ENCODE results near the gene STX18. TPM values are rescaled to one million over a fixed set of nuclear protein-coding genes. Genes with fewer than 3 reads are reported as not detected.

Gene STX18
- polyA plus RNA-seq, 4 donors = 24.2 to 55.0 (median 38.7) TPM

- FAIRE-seq = no peak
- WGBS, 3 donors = 52 to 73% (median 65%) methylated on average over 18 of the region's 18 CpGs
Observed at GRCh38 chr4:4388836-4389575, 152.8 kb downstream of the STX18 start.

GRCh38 chr4:4388311-4388790 is 153.5 kb downstream of the STX18 start:
- peak overlapping the region in 1 of 3 donors; percentile 19 for H3K4me3 ChIP-seq (ENCODE audit: low read depth in 1 of 3, low read length in 3 of 3)
- peaks cover 0 to 2% (median 0%) of the 10 kb centered on the region in 3 donors for H3K36me3 ChIP-seq (ENCODE audit: control insufficient read depth in 3 of 3, insufficient read depth in 2 of 3, low read depth in 1 of 3, low read length in 3 of 3)
- H3K9me3 ChIP-seq (ENCODE audit: control insufficient read depth in 2 of 2, insufficient read depth in 1 of 2, low read depth in 1 of 2, low read length in 1 of 2) = no peaks in the 10 kb centered on the region
- FAIRE-seq (no peak), DNase-seq (no peak)
- H3K27ac ChIP-seq (ENCODE audit: low read depth in 1 of 3, low read length in 2 of 3) = no peak overlapping the region
- H3K4me1 ChIP-seq (ENCODE audit: control insufficient read depth in 3 of 3, insufficient read depth in 2 of 3, low read depth in 1 of 3, low read length in 2 of 3) = no peaks in the 10 kb centered on the region
- WGBS, 3 donors = 29 to 42% (median 38%) methylated on average over 8 of the region's 8 CpGs
- peaks cover 18 to 44% (median 22%) of the 10 kb centered on the region in 3 donors for H3K27me3 ChIP-seq (ENCODE audit: control insufficient read depth in 3 of 3, insufficient read depth in 3 of 3, low read length in 3 of 3)

More at GRCh38 chr4:4388836-4389575, 152.8 kb downstream of the STX18 start:
- Histone ChIP-seq H3K4me3 (ENCODE audit: low read depth in 1 of 3, low read length in 3 of 3) (no peak overlapping the region), H3K9me3 (ENCODE audit: control insufficient read depth in 2 of 2, insufficient read depth in 1 of 2, low read depth in 1 of 2, low read length in 1 of 2) (no peaks in the 10 kb centered on the region), H3K36me3 (ENCODE audit: control insufficient read depth in 3 of 3, insufficient read depth in 2 of 3, low read depth in 1 of 3, low read length in 3 of 3) (peaks cover 0 to 3% (median 0%) of the 10 kb centered on the region in 3 donors), H3K27me3 (ENCODE audit: control insufficient read depth in 3 of 3, insufficient read depth in 3 of 3, low read length in 3 of 3) (peaks cover 18 to 45% (median 20%) of the 10 kb centered on the region in 3 donors), H3K27ac (ENCODE audit: low read depth in 1 of 3, low read length in 2 of 3) (no peak overlapping the region), H3K4me1 (ENCODE audit: control insufficient read depth in 3 of 3, insufficient read depth in 2 of 3, low read depth in 1 of 3, low read length in 2 of 3) (no peaks in the 10 kb centered on the region)
- no peak for DNase-seq

GRCh38 chr4:4387531-4388310 is 154.1 kb downstream of the STX18 start:
- 3 to 8% (median 4%) methylated on average over 32 to 62 of the region's 62 CpGs for WGBS, 3 donors
- Histone ChIP-seq H3K4me3 (ENCODE audit: low read depth in 1 of 3, low read length in 3 of 3) (peak overlapping the region in 2 of 3 donors; percentile 19 to 35), H3K36me3 (ENCODE audit: control insufficient read depth in 3 of 3, insufficient read depth in 2 of 3, low read depth in 1 of 3, low read length in 3 of 3) (peaks cover 0 to 2% (median 0%) of the 10 kb centered on the region in 3 donors), H3K9me3 (ENCODE audit: control insufficient read depth in 2 of 2, insufficient read depth in 1 of 2, low read depth in 1 of 2, low read length in 1 of 2) (no peaks in the 10 kb centered on the region), H3K27me3 (ENCODE audit: control insufficient read depth in 3 of 3, insufficient read depth in 3 of 3, low read length in 3 of 3) (peaks cover 18 to 45% (median 23%) of the 10 kb centered on the region in 3 donors), H3K4me1 (ENCODE audit: control insufficient read depth in 3 of 3, insufficient read depth in 2 of 3, low read depth in 1 of 3, low read length in 2 of 3) (no peaks in the 10 kb centered on the region), H3K27ac (ENCODE audit: low read depth in 1 of 3, low read length in 2 of 3) (no peak overlapping the region)
- FAIRE-seq (no peak), DNase-seq (peak in 1 of 2 donors; percentile 11)

- DNase-seq (peak in 1 of 2 donors; percentile 52), FAIRE-seq (no peak)
- H3K9me3 ChIP-seq (ENCODE audit: control insufficient read depth in 2 of 2, insufficient read depth in 1 of 2, low read depth in 1 of 2, low read length in 1 of 2) = no peaks in the 10 kb centered on the region
- no peak within 1 kb of the TSS for H3K27ac ChIP-seq (ENCODE audit: low read depth in 1 of 3, low read length in 2 of 3)
- peak within 1 kb of the TSS in 2 of 3 donors; percentile 28 to 35 for H3K4me3 ChIP-seq (ENCODE audit: low read depth in 1 of 3, low read length in 3 of 3)
- no peaks in the 10 kb centered on the region for H3K4me1 ChIP-seq (ENCODE audit: control insufficient read depth in 3 of 3, insufficient read depth in 2 of 3, low read depth in 1 of 3, low read length in 2 of 3)
- peaks cover 0 to 2% (median 0%) of the 10 kb centered on the region in 3 donors for H3K36me3 ChIP-seq (ENCODE audit: control insufficient read depth in 3 of 3, insufficient read depth in 2 of 3, low read depth in 1 of 3, low read length in 3 of 3)
- 1% methylated on average over 42 to 87 of the region's 87 CpGs for WGBS, 3 donors
- peaks cover 18 to 49% (median 26%) of the 10 kb centered on the region in 3 donors for H3K27me3 ChIP-seq (ENCODE audit: control insufficient read depth in 3 of 3, insufficient read depth in 3 of 3, low read length in 3 of 3)
Observed at GRCh38 chr4:4386736-4387392, 155.0 kb downstream of the STX18 start, which contains the start of gene NSG1. Gene NSG1, plus strand, starts transcription at chr4:4387102. Its CDS starts 528 bp downstream, at chr4:4387630.

- Histone ChIP-seq H3K27me3 (ENCODE audit: control insufficient read depth in 3 of 3, insufficient read depth in 3 of 3, low read length in 3 of 3) (peaks cover 18 to 49% (median 26%) of the 10 kb centered on the region in 3 donors), H3K36me3 (ENCODE audit: control insufficient read depth in 3 of 3, insufficient read depth in 2 of 3, low read depth in 1 of 3, low read length in 3 of 3) (no peaks in the 10 kb centered on the region), H3K27ac (ENCODE audit: low read depth in 1 of 3, low read length in 2 of 3) (no peak overlapping the region), H3K9me3 (ENCODE audit: control insufficient read depth in 2 of 2, insufficient read depth in 1 of 2, low read depth in 1 of 2, low read length in 1 of 2) (no peaks in the 10 kb centered on the region), H3K4me1 (ENCODE audit: control insufficient read depth in 3 of 3, insufficient read depth in 2 of 3, low read depth in 1 of 3, low read length in 2 of 3) (no peaks in the 10 kb centered on the region), H3K4me3 (ENCODE audit: low read depth in 1 of 3, low read length in 3 of 3) (peak overlapping the region in 2 of 3 donors; percentile 28 to 35)
- peak in 1 of 2 donors; percentile 30 for DNase-seq
- no peak for FAIRE-seq
- WGBS, 3 donors = 1 to 3% (median 2%) methylated on average over 14 to 36 of the region's 36 CpGs
Observed at GRCh38 chr4:4386296-4386735, 155.5 kb downstream of the STX18 start.

GRCh38 chr4:4385729-4386295 is 156.0 kb downstream of the STX18 start:
- DNase-seq = no peak
- H3K27ac ChIP-seq (ENCODE audit: low read depth in 1 of 3, low read length in 2 of 3) = no peak overlapping the region
- no peaks in the 10 kb centered on the region for H3K36me3 ChIP-seq (ENCODE audit: control insufficient read depth in 3 of 3, insufficient read depth in 2 of 3, low read depth in 1 of 3, low read length in 3 of 3)
- no peaks in the 10 kb centered on the region for H3K9me3 ChIP-seq (ENCODE audit: control insufficient read depth in 2 of 2, insufficient read depth in 1 of 2, low read depth in 1 of 2, low read length in 1 of 2)
- WGBS, 3 donors = 2 to 7% (median 7%) methylated on average over 33 to 38 of the region's 38 CpGs
- H3K4me1 ChIP-seq (ENCODE audit: control insufficient read depth in 3 of 3, insufficient read depth in 2 of 3, low read depth in 1 of 3, low read length in 2 of 3) = no peaks in the 10 kb centered on the region
- H3K27me3 ChIP-seq (ENCODE audit: control insufficient read depth in 3 of 3, insufficient read depth in 3 of 3, low read length in 3 of 3) = peaks cover 18 to 51% (median 26%) of the 10 kb centered on the region in 3 donors
- no peak for FAIRE-seq
- peak overlapping the region in 1 of 3 donors; percentile 28 for H3K4me3 ChIP-seq (ENCODE audit: low read depth in 1 of 3, low read length in 3 of 3)

- Histone ChIP-seq H3K9me3 (ENCODE audit: control insufficient read depth in 2 of 2, insufficient read depth in 1 of 2, low read depth in 1 of 2, low read length in 1 of 2) (no peaks in the 10 kb centered on the region), H3K36me3 (ENCODE audit: control insufficient read depth in 3 of 3, insufficient read depth in 2 of 3, low read depth in 1 of 3, low read length in 3 of 3) (no peaks in the 10 kb centered on the region), H3K27me3 (ENCODE audit: control insufficient read depth in 3 of 3, insufficient read depth in 3 of 3, low read length in 3 of 3) (peaks cover 18 to 52% (median 26%) of the 10 kb centered on the region in 3 donors), H3K4me1 (ENCODE audit: control insufficient read depth in 3 of 3, insufficient read depth in 2 of 3, low read depth in 1 of 3, low read length in 2 of 3) (no peaks in the 10 kb centered on the region), H3K4me3 (ENCODE audit: low read depth in 1 of 3, low read length in 3 of 3) (no peak overlapping the region), H3K27ac (ENCODE audit: low read depth in 1 of 3, low read length in 2 of 3) (no peak overlapping the region)
- FAIRE-seq (no peak), DNase-seq (no peak)
- WGBS, 3 donors = 35 to 52% (median 37%) methylated on average over 5 of the region's 5 CpGs
Observed at GRCh38 chr4:4384837-4385236, 157.0 kb downstream of the STX18 start.
